Measurements from ENCODE around the gene OR2B2.
"Not testable (repeated sequence)": the region's sequence is repeated elsewhere in the genome, so short reads cannot be mapped to it uniquely, and the experiment has no call there.

OR2B2 gene

GRCh38 chr6:27911956-27912446 is at the start of gene OR2B2:
Gene OR2B2, minus strand, starts transcription at chr6:27912396. Its CDS starts 77 bp downstream, at chr6:27912319.
- no peak for DNase-seq

- DNase-seq: no peak
These were observed 45.3 kb upstream of the OR2B2 start for GRCh38 chr6:27957516-27957915.

- no peak for DNase-seq
These were observed 44.7 kb upstream of the OR2B2 start, which contains the start of gene OR2B6 for GRCh38 chr6:27956941-27957340. Gene OR2B6, plus strand, starts transcription at chr6:27957241. Its CDS starts 0 bp downstream, at chr6:27957241.

- DNase-seq: no peak
These were observed 38.8 kb upstream of the OR2B2 start for GRCh38 chr6:27951040-27951439.

GRCh38 chr6:27948237-27948636 is 36.0 kb upstream of the OR2B2 start:
- no peak for DNase-seq

- not testable (repeated sequence) for DNase-seq
These were observed 30.9 kb upstream of the OR2B2 start for GRCh38 chr6:27943072-27943471.

GRCh38 chr6:27940766-27941165 is 28.6 kb upstream of the OR2B2 start:
- DNase-seq: no peak

GRCh38 chr6:27931209-27931608 is 19.0 kb upstream of the OR2B2 start:
- DNase-seq: no peak

GRCh38 chr6:27929930-27930329 is 17.7 kb upstream of the OR2B2 start:
- DNase-seq: not testable (repeated sequence)

- not testable (repeated sequence) for DNase-seq
These were observed 15.8 kb upstream of the OR2B2 start for GRCh38 chr6:27928041-27928440.

GRCh38 chr6:27924179-27924578 is 12.0 kb upstream of the OR2B2 start:
- no peak for DNase-seq

- no peak for DNase-seq
These were observed 10.8 kb upstream of the OR2B2 start for GRCh38 chr6:27922949-27923348.

- DNase-seq: no peak
These were observed 4.2 kb downstream of the OR2B2 start for GRCh38 chr6:27908017-27908416.

- peak; percentile 70 for DNase-seq
These were observed 9.6 kb downstream of the OR2B2 start for GRCh38 chr6:27902335-27903314.

- no peak for DNase-seq
These were observed 10.4 kb downstream of the OR2B2 start for GRCh38 chr6:27901801-27902200.

- DNase-seq: not testable (repeated sequence)
These were observed 12.0 kb downstream of the OR2B2 start for GRCh38 chr6:27900197-27900596.

- DNase-seq: no peak
These were observed 12.7 kb downstream of the OR2B2 start for GRCh38 chr6:27899543-27899942.

GRCh38 chr6:27897580-27898206 is 14.5 kb downstream of the OR2B2 start:
- no peak for DNase-seq

- no peak for DNase-seq
These were observed 15.8 kb downstream of the OR2B2 start for GRCh38 chr6:27896398-27896796.

GRCh38 chr6:27894839-27895762 is 17.1 kb downstream of the OR2B2 start:
- DNase-seq: peak; percentile 47

- DNase-seq: peak; percentile 70
These were observed 18.1 kb downstream of the OR2B2 start for GRCh38 chr6:27893836-27894807.

Measured in stimulated activated naive CD4-positive, alpha-beta T cell treated with Interleukin-2 at 50 U/mL for 16 hours (primary cell).